DMS114 treated with DMSO at 0.1 percent for 48 hours (cell line): ENCODE results near the gene NAB1.
A peak's percentile ranks its signal among the peaks of the same experiment; 100 is the strongest.

Source experiments
- DNase-seq: peaks from one replicate; lab custom pipeline; 2025; ENCODE audit not compliant: unreplicated experiment; lab: John Stamatoyannopoulos, UW

NAB1 gene

DNA sequence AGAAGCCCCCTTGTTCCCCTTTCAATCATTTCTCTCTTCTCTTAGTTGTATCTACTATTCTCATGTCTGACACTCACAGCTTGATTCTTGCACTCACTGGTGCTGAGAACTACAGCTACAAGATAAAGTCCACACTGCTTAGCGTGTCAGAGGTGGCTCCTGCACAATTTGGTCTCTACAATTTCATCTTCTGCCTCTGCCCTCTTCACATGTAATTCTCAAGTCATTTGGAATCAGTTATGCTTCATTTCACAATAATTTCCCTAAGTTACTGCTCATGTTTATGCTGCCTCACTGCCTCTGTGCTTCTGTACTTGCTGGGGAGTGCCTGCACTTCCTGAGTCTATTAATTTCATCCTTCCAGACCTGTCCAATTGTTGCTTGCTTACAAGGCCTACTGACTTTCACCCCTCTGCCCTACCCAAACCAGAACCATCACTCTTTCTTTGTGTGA is 11.6 kb upstream of the NAB1 start:
- DNase-seq = no peak

DNA sequence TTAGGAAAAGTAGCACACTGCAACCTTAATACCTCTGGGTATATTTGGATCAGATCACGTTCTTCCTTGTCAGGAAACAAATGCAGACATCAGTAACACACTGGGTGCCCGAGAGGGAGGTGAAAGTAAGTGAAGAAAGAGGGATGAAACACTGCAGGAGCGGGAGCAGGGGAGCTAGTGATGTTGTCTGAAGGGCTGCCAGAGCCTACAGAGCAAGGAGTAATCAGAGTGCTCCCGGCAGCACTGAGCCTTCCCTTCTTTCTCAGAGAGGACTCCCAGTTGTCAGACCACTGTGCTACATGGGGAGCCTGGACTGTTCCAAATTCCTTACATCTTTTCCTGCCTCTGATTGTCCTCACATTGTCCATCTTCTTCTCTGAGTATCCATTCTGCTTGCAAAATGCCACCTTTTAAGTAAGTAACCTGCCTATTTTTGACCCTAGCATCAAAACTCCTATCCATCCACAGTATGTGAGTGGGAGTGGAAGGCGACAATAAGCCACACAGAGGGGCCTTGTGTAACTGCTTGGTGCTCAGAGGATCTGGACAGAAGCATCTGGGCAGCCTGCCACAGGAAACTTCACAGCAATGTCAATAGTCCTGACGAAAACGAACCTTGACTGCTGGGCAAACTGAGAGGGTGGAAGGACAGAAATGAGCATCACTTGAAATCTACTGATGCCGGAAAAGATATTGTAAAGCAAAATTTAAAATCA is 10.8 kb upstream of the NAB1 start:
- no peak for DNase-seq

DNA sequence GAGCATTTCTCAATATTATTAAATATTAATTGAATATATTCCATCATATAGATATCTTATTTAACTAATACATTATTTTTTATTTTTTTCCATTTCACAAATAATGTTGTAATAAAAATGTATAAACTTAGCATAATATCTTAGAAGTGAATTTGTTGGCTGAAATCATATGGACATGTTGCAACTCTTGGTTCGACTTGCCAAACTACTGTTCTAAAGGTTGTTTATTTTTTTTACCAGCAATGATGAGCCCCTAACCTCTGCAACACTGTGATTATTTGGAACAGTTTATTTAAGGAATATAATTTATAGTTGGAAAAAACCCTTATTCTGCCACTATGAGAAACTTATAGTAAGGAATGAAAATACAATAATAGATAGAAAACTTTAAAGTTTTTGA is 8.8 kb upstream of the NAB1 start:
- DNase-seq = no peak

DNA sequence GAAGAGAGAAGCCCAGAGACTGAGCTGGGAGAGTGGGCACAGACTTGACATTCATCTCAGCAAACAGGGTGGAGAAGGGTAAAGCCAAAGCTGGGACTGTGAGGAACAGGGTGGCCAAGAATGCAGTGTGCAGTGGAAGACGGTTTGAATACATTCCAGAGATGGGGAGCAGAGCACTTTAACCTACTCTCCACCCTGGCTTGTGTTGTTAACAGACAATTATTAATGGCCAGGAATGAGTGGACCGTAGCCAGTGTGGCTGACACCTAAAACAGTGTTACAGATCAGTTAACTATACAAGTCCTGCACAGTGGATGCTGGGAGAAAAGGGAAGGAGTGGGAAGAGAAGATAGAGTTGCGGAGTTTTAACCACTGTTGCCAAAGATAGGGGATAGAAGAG is 7.4 kb upstream of the NAB1 start:
- DNase-seq = no peak

DNA sequence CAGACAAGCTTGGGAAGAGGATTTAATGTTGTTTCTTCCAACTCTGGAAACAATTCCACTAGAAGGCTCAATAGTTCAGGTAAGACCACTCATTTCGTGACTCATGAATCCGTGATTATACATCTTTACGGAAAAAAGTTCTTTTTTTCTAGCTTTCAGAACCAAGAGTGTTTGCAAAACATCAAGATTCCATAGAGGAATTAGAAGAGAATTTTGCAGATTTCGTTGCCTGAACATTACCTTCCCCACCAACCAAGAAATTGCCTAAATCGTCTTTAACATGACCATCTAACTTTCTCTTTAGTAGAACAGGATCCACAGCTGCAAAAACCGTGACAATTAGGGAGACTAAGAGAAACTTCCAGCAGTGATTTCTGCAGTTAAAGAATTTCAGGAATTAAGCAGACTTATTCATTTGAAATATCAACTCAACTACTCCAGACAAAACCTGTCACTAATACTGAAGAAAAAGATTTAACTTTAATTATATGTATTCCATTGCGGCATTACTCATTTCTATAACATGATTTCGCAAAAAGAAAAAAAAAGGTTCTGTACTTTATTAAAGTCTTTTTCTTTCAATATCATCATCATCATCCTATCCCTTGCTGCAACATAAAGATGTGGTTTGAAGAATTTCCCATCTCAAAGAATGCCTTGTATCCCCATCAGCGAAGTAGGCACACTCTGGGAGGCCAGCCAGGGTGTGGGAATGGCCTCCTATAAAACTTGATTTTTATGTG is 1.9 kb upstream of the NAB1 start:
- DNase-seq = no peak

DNA sequence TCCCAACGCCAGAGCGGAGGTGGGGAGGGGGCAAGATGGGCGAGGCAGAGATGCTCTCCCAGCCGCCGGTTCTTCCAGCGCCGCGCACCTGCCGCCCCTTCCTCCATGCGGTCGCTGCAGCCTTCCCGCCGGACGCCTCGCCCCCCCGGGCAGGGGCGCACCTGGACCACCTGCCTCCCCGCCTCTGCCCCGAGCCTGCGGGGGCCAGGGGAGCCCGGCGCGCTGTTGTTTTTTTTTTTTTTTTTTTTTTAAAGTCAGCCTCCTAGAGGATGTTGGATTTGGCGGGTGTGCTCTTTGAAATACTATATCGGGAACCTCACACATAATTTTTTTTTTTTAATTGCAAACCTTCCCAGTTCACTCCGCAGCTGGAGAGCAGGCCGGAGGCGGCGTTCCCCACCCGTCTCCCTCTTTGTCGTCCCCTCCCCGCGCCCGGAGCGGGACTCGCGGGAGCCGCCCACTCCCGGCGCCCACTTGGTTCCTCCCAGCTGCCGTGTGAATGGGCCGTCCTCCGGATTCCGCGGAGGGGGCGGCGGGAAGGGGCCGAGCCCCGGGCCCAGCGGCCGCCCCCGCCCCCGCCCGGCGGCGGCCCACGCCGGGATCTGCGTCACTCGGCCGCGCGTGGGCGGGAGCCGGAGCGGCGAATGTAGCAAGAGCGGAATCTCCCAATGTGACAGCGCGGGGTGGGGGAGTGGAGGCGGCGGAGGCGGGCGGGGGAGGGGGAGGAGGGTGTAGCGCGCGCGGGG is 421 bp upstream of the NAB1 start:
- DNase-seq = peak; percentile 54

DNA sequence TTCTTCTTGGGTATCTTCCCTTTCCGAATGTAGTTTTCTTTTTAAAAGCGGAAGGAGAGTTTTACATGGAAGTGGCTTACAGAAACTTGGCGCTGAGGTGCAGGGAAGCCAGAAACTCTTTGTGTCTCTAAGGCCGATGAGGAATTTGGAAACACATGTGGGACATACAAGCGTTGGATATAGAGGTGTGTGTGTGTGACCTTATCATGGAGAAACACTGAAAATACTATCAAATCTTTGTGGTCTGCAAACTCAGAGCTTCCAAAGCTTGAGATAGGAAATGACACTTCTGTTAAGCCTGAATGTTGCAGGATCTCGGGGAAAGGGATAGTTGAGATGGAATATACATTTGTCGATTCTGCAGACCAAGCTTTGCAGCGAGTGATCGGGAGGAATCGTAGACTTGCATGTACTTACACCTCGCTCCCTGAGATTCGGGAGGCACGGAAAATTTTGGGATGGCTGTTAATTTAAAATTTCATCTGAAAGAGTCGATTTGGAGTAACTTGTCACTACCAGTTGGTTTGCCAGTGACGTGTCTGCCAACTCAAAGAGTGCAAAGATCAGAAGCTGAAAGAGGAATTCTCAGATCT is 1.0 kb downstream of the NAB1 start:
- peak; percentile 14 for DNase-seq

DNA sequence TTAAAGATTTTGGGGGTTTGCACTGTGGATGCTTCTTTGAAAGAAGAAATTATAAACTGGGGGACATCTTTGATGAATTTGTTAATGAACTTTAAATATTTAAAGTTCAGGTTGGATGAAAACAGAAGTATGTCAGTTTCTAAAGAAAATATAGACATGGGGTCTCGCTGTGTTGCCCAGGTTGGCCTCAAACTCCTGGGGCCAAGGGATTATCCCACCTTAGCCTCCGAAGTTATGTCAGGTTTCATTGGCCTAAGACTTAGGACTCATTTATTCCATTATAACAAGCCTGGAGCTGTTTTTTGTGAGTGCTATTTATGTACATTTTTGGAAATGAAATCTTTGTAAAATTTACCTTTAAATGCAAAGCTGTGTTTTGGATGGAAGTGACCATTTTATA is 2.5 kb downstream of the NAB1 start:
- DNase-seq = no peak

DNA sequence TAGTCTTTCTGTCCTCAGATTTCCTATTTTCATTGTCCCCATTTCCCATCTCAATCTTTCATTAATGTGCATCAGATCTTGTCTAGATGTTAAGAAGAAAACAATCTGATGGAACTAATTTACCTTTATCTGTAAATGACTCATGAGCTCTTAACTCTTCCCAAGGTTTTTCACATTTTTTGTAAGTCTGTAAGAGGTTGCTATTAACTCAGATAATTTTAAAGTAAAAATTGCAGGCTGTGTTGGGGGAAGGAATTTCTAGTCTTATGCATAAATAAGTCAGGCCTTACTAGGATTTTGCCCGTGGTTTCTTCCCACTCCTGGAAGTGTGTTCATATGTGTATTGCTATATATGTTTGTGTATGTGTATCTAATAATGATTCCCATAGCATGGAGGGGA is 4.3 kb downstream of the NAB1 start:
- no peak for DNase-seq

DNA sequence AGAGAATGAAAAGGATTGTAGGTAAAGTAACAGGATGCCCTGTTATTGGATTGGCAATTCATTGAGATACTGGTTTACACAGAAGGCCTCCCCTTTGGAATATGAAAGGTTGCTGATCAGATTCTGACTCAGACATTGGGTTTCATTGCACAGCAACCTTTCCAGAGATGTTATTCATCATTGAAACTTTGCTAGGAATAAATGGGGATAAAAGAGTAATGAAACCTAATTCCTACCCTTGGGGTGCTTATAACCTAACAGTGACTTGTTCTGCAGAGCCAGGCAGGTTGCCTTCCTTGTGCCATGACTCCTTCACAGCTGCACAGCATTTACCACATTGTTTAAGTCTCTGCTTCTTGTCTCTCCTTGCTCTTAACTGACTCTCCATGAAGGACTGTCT is 5.0 kb downstream of the NAB1 start:
- no peak for DNase-seq

DNA sequence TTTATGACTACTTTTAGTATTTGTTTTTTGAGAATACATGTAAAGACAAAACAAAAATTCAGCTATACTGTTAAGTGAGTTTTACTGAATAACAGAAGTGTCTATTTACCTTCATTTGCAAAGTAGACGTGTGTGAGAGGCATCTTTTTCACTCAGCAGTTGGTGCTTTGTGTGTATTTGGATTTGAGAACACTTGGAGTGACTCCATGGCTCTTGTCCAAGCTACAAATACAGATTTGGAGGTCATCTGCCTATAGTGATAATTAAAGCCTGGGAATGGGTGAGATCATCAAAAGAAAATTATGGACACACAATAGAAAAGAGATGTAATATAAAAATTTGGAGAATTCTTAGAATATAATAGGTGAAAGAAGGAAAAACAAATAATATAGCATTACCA is 6.2 kb downstream of the NAB1 start:
- no peak for DNase-seq

DNA sequence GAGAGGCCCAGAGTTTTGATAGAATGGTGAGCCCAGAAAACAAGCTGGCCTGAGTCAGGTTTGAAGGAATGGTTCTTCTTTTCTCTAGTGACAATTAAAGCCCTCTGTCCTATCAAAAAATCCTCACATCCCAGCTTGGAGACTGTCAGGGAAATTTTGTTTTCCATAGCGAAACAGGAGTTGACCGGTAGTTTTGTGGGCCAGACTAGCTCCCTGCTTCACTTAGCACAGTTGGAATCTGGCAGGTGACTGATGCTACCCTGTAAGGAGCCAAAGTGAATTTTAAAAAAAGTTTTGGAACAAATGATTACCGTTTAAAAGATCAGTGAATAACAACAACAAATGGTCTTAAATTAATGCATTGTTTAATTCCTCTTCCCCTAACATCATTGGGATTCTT is 6.7 kb downstream of the NAB1 start:
- no peak for DNase-seq

DNA sequence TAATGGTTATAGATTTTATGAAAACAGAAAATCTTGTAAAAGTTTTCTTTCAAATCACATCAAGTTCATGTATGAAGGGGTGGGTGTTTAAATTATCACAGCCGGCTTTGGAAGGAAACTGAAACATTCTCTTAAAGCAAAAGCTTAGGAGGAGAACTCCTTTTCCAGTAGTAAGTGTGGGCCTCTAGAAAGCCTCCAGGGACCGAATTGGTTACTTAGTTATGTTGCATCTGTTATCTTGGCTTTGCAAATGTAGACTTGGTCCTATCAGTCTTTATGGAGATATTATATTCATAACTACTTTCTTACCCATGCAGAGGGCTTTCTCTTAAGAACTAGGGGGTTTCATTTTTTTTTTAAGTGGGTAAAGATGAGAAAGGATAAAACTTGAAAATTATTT is 7.4 kb downstream of the NAB1 start:
- DNase-seq = no peak

DNA sequence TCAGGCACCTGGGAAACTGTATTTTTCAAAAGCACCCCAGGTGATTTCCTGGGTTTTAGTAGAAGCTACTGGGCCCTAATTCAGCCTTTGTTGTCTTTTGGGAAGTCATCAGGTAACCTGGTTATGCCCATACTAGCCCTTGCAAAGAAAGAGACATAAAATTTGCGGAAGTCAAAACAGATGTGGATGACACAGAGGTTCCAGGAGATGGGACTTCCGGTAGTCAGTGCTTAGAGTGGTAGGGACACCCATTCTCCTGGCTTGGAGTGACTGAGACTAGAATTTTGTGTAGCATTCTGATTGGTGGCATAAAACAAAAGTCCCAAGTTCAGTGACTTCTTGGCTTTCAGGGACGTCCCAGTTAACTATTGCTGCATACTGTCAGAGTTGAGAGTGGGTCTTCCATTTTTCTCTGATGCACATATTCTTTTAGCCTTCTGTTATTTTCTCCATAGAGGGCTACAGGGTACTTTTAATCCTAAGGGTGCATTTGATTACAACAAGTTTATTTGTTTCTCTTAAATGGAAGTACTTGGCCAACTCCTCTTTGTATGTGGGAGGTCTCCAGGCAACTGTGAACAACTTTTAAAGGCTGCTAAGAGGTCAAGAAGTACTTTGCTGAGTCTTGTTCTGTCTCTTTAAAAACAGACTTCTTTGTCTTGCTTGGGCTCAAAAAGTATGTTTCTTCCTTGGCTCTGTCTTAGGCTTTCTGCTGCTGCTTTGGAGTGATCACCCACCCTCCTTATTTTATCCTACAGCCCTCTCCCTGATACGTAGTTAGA is 8.8 kb downstream of the NAB1 start:
- DNase-seq = no peak

DNA sequence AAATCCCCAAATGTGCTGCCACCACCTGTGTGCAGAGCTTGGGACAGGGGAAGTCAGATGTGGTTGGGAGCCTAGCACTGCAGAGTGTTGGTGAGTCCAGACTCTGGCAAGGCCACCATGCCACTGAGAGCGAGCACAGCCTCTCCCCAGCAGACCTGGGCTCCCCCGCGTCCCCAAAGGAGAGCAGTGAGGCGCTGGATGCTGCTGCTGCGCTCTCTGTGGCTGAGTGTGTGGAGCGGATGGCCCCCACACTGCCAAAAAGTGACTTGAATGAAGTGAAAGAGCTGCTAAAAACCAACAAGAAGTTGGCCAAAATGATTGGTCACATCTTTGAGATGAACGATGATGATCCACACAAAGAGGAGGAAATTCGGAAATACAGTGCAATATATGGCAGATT is 10.7 kb downstream of the NAB1 start:
- DNase-seq = no peak

DNA sequence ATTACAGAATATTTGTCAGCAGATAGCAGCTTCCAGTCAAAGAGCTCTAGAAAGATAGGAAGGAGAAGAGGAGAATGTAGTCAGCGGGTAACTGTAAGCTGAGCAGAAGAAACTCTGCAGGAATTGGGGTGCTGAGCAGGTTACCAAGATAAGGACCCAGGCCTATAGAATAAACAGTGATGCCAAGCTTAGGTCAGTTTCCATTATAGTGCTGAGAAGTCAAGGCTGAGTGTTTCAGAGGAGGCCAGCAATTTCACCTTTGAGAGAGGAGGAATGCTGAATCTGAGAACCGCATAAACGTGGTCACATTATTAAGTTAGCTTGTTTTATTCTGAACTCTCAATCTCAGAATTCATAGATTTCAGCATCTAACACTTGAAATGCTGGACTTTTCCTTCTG is 13.9 kb downstream of the NAB1 start:
- DNase-seq = no peak

DNA sequence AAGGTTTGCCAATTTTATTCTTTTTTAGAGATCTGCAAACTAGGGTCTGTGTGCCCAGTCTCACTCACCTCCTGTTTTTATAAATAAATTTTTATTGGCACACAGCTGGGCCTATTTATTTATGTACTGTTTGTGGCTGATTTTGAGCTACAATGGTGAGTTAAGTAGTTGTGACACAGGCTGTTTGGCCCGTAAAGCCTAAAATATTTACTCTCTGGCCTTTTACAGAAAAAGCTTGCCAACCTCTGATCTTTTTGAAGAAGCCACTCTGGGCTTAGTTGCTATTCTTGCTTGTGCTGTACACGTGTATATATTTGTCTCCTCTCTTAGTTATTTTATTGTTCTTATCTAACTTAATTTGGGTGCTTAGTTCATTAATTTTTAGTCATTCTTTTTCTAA is 14.5 kb downstream of the NAB1 start:
- DNase-seq = no peak

DNA sequence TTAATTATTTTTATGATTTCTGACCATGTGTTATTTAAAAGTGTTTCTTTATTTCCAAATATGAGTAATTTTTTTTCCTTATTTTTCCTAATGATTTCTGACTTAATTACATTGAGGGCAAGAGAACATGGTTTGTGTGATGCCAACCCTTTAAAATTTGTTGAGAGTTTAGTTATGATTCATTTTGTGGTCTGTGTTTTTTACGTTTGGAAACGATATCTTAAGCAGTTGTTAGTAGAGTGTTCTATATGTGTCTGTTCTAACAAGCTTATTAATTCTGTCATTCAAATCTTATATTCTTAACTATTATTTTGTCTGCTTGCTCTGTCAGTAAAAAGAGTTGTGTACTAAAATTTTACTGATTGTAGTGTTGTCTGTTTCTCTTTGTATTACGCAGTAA is 15.0 kb downstream of the NAB1 start:
- no peak for DNase-seq

DNA sequence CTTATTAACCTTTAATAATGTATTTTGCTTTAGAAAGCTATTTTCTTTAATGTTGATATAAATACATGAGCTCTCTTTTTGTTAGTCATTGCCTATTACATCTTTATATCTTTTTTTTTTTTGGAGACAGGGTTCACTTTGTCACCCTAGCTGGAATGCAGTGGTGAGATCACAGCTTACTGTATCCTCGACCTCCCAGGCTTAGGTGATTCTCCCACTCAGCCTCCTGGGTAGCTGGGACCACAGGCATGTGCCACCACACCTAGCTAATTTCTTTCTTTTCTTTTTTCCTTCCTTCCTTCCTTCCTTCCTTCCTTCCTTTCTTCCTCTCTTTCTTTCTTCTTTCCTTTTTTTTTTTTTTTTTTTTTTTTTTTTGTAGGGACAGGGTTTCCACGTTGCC is 15.4 kb downstream of the NAB1 start:
- DNase-seq = no peak

DNA sequence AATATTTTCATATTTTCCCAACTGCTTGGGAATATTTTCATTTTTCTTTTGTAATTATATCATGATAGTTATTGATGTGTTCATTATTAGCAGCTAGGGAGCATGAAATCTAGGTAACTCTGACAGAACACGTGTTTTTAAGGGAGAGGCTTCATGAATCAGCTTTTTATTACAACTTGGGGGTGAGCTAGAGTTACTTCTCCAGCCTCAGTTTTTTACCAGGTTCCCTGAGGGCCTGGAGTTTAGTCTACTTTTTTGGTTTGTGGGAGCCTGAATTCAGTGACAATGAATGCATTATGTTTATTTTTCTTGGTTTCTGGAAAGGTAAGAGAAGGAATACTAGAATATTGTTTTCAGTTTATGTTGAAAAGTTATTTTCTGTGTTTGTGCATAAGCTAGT is 18.0 kb downstream of the NAB1 start:
- DNase-seq = no peak

DNA sequence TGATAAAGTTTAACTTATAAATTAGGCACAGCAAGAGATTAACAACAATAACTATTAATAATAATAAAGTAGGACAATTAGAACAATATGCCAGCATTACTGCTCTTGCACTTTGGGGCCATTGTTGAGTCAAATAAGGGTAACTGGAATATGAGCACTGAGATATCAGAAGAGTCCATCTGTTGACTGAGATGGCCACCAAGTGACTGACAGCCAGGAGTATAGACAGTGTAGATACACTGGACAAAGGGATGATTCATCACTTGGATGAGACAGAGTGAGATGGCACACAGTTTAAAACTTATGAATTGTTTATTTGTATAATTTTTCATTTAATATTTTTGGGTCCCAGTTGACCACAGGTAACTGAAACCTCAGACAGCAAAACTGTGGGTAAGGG is 20.0 kb downstream of the NAB1 start:
- DNase-seq = no peak
